Pancreas (tissue), 10 donors: ENCODE results near the gene CCDC150. TPM values are rescaled to one million over a fixed set of nuclear protein-coding genes. Genes with fewer than 3 reads are reported as not detected.
"Not testable (repeated sequence)": the region's sequence is repeated elsewhere in the genome, so short reads cannot be mapped to it uniquely, and the experiment has no call there.

Source experiments
- ATAC-seq, 4 donors: fragments of 200-7000 bp; cut with Tn5 transposase; one replicate each; pipeline versions ENCODE4 v1.8.0 to v1.9.1; 2020; ENCODE audit warnings: mild to moderate bottlenecking in 4 of 4, moderate library complexity in 4 of 4
- DNase-seq, 6 donors: peaks; one replicate each; pipeline ENCODE4 v3.0.0-alpha.2; 2020
- FAIRE-seq: peaks from 2 replicates; lab custom pipeline; 2012; peaks lifted over from hg19 to GRCh38; lab: Jason Lieb, UNC
- H3K27ac ChIP-seq, 4 donors: fragments of 200-600 bp; sonication (generic); 1 replicate in 3 of 4; 2 replicates in 1 of 4; pipeline versions ENCODE4 v1.5.0 to v1.8.0; 2020
- H3K27me3 ChIP-seq, 4 donors: fragments of 200-600 bp; one replicate each; pipeline ENCODE4 v1.8.0; 2021
- H3K36me3 ChIP-seq, 3 donors: fragments of 200-600 bp; sonication (generic) in 1 of 3; one replicate each; pipeline versions ENCODE4 v1.5.0 to v1.8.0; 2020 to 2021
- H3K4me1 ChIP-seq, 3 donors: fragments of 200-600 bp; one replicate each; pipeline ENCODE4 v1.8.0; 2021
- H3K4me3 ChIP-seq, 4 donors: fragments of 200-600 bp; sonication (generic) in 2 of 4; one replicate each; pipeline versions ENCODE4 v1.5.0 to v1.8.0; 2020 to 2021
- H3K9me3 ChIP-seq, 4 donors: fragments of 200-600 bp; one replicate each; pipeline ENCODE4 v1.8.0; 2021
- WGBS, 2 donors: extraction: QIAGEN DNeasy Blood & Tissue Kit; methylation state at CpG; one replicate each; pipeline ENCODE4 v1.1.7; 2013; 5-methylcytosine and 5-hydroxymethylcytosine counted together
- intact Hi-C, 3 donors: fragments of 100-400 bp; cut with DNase I; formaldehyde crosslinking; loops; one replicate each; pipeline versions ENCODE4 v1.11.1 to v1.14.2; 2022
- polyA plus RNA-seq, 2 donors: library from polyadenylated mRNA; stranded (reverse); fragments of 200-250 nt; gene quantifications; one replicate each; pipeline ENCODE4 v1.2.3, GENCODE V29; 2013
- total RNA-seq, 6 donors: library from RNA; stranded (reverse); fragmentation: NEBNext Ultra II Directional in 4 of 6; extraction: Animal tissue kit (Norgen Biotek cat#: 25700) in 4 of 6; gene quantifications; one replicate each; pipeline versions ENCODE4 v1.2.1 to v1.2.4, GENCODE V29; 2021 to 2023
- TF ChIP-seq, protein P1 (sequence below), 4 donors: fragments of 200-600 bp; sonication (generic) in 3 of 4; IDR thresholded peaks; one replicate each; pipeline versions ENCODE4 v1.5.0 to v1.8.0; 2021; ENCODE audit warnings: antibody characterized with exemption in 4 of 4
- donor health status: healthy with polysubstance abuse.
- donor health status: DM: no; HTN: no; CAD: no; lungs with moderate emphysema.
- donor health status: DM: no; HTN: no; CAD: no.
- donor health status: control.
- donor health status: control.
- donor health status: Bipolar disorder and iron deficiency.
- donor health status: DM: yes; HTN: yes; CAD: no.
- donor health status: DM: no; HTN: no; CAD: no.
- donor health status: DM: no; HTN: no; CAD: no.
- donor health status: DM: yes; HTN: yes; CAD: no.

Gene CCDC150
- total and polyA plus RNA-seq, 8 donors, result 0.26 to 1.4 (median 0.60) TPM; not detected in 1

DNA sequence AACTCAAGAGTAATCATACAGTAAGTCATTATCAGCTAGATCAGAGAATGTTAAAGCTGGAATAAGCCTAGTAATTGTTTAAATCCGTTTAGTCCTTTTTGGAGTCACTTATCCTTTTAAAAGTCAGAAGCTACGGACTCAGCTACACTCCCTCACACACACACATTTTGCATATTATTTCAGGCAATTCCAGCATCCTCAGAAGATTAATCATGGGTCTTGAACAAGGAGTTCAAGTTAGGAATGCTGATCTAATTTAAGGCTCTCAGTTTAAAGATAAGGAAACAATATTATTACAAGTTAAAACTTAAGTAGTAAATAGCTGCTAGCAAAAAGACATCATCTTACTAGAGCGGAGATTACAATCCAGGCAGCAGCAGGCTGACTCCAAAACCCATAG is 85.7 kb downstream of the CCDC150 start:
- DNase-seq (no peak), ATAC-seq (no peak), FAIRE-seq (no peak)
- Histone ChIP-seq H3K27me3 (no peaks in the 10 kb centered on the region), H3K4me3 (no peak overlapping the region), H3K27ac (no peak overlapping the region), H3K4me1 (no peaks in the 10 kb centered on the region), H3K9me3 (no peaks in the 10 kb centered on the region), H3K36me3 (no peaks in the 10 kb centered on the region)
- 83 to 90% methylated on average over 3 of the region's 3 CpGs for whole genome bisulfite sequencing, 2 donors
- TF ChIP-seq, protein P1, sequence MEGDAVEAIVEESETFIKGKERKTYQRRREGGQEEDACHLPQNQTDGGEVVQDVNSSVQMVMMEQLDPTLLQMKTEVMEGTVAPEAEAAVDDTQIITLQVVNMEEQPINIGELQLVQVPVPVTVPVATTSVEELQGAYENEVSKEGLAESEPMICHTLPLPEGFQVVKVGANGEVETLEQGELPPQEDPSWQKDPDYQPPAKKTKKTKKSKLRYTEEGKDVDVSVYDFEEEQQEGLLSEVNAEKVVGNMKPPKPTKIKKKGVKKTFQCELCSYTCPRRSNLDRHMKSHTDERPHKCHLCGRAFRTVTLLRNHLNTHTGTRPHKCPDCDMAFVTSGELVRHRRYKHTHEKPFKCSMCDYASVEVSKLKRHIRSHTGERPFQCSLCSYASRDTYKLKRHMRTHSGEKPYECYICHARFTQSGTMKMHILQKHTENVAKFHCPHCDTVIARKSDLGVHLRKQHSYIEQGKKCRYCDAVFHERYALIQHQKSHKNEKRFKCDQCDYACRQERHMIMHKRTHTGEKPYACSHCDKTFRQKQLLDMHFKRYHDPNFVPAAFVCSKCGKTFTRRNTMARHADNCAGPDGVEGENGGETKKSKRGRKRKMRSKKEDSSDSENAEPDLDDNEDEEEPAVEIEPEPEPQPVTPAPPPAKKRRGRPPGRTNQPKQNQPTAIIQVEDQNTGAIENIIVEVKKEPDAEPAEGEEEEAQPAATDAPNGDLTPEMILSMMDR (IDR thresholded peaks at IDR 0.05), result no peak
- intact Hi-C loops, result no loop called here

DNA sequence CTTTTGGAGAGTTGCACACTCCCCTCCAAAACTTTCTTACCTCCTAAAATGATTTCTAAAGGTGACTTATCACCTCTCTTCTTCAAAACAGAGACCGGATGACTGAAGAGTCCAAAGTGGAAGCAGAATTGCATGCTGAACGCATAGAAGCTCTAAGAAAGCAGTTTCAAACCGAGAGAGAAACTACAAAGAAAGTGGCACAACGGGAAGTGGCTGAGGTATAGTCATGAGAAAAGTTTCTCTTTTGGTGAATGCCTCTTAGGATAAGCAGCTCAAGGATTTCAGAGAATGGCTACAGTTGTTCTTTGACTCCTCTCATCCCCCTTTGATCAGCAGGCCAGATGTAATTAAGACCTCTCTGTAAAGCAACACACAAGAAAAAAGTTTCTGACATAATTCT is 86.4 kb downstream of the CCDC150 start:
- ATAC-seq, result no peak
- no peak overlapping the region for H3K27ac ChIP-seq
- intact Hi-C loops, result no loop called here
- no peaks in the 10 kb centered on the region for H3K27me3 ChIP-seq
- H3K36me3 ChIP-seq, result no peaks in the 10 kb centered on the region
- no peak for FAIRE-seq
- H3K4me1 ChIP-seq, result no peaks in the 10 kb centered on the region
- no peaks in the 10 kb centered on the region for H3K9me3 ChIP-seq
- TF ChIP-seq, protein P1 (IDR thresholded peaks at IDR 0.05), result no peak
- no peak for DNase-seq
- H3K4me3 ChIP-seq, result no peak overlapping the region
- WGBS, 2 donors, result 87 to 88% methylated on average over 4 of the region's 4 CpGs

DNA sequence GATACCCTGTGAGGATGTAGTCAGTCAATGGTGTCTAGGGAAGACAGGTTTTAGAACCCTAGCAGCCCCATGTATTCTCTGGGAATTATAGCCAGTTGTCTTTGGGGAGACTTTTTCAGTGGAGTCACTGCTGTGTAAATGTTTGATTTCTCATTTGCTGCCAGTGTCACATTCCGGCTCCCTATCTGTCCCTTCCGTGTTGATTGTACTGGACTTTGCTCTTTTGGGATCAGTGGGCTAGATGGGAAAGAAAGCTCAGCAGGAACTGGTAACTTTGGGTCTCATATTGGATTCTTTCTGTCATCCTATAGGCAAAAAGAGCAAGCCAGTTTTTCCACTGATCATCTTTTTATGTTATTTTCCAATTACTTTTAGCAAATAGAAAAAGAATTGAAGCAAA is 89.9 kb downstream of the CCDC150 start:
- ATAC-seq, result peak; percentile 82 to 92 (median 92)

DNA sequence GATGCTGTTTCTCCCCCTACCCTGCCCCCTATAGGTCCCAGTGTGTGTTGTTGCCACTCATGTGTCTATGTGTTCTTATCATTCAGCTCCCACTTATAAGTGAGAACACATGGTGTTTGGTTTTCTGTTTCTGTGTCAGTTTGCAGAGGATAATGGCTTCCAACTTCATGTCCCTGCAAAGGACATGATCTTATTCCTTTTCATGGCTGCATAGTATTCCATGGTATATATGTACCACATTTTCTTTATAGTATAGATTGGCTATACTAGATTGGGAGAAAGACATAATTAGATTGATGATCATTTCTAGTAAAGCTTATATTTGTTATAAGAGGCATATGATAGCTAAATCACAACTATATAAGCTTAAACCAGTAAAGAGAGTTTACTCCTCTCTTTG is 97.1 kb downstream of the CCDC150 start:
- H3K27me3 ChIP-seq, H3K4me3 ChIP-seq, DNase-seq, H3K4me1 ChIP-seq, H3K36me3 ChIP-seq, ATAC-seq, H3K27ac ChIP-seq, H3K9me3 ChIP-seq, FAIRE-seq, intact Hi-C loops: not testable (repeated sequence)

More for the DNA sequence above, 89.9 kb downstream of the CCDC150 start:
- Histone ChIP-seq H3K27me3 (no peaks in the 10 kb centered on the region), H3K36me3 (no peaks in the 10 kb centered on the region), H3K4me3 (no peak overlapping the region), H3K4me1 (no peaks in the 10 kb centered on the region), H3K9me3 (no peaks in the 10 kb centered on the region), H3K27ac (no peak overlapping the region)
- WGBS, 2 donors, result 10 to 14% methylated on average over 2 of the region's 2 CpGs
- intact Hi-C loops, result no loop called here
- FAIRE-seq (no peak), DNase-seq (peak in 1 of 6 donors; percentile 7)
- TF ChIP-seq, protein P1 (IDR thresholded peaks at IDR 0.05), result no peak

DNA sequence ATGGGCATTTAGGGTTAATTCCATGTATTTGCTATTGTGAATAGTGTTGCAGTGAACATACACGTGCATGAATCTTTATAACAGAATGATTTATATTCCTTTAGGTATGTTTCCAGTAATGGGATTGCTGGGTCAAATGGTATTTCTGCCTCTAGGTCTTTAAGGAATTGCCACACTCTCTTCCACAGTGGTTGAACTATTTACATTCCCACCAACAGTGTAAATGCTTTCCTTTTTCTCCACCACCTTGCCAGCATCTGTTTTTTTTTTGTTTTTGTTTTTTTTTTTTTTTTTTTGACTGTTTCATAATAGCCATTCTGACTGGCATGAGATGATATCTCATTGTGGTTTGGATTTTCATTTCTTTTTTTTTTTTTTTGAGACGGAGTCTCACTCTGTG is 97.5 kb downstream of the CCDC150 start:
- Histone ChIP-seq H3K9me3 (no peaks in the 10 kb centered on the region), H3K4me1 (no peaks in the 10 kb centered on the region), H3K36me3 (no peaks in the 10 kb centered on the region), H3K4me3 (no peak overlapping the region), H3K27me3 (no peaks in the 10 kb centered on the region), H3K27ac (no peak overlapping the region)
- FAIRE-seq (no peak), DNase-seq (no peak), ATAC-seq (no peak)
- WGBS, 2 donors, result 57 to 66% methylated on average over 2 of the region's 2 CpGs
- TF ChIP-seq, protein P1 (IDR thresholded peaks at IDR 0.05), result no peak
- intact Hi-C loops, result no loop called here
